ENCODE data around the gene TNK1.

Gene TNK1

DNA sequence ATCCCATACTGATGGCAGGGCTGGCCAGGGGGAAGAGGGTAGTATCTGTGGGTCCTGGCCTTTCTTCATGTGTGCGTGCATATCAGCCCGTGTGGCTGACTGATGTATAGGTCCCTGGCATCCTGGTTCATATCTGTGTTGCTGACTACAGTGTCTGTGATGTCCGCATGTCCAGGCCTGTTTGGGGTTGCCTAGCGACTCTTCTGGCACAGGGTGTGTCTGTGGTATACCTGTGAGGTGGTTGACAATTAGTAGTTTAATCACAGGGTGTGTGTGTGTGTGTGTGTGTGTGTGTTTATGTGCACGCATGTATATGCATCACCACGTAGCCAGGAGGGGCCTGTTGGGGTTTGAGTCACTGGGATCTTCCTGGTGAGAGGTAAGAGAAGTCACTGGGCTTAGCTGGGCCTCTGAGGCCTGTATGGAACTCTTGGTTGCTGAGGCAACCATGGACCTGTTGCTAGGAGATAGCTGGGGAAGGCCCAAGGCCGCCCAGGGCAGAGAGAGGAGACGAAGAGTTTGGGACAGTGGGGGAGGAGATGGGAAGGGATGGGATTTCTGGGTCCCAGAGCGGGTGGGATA lies 26.5 kb upstream of the TNK1 start (continued):
- TF ChIP-seq, protein P1, sequence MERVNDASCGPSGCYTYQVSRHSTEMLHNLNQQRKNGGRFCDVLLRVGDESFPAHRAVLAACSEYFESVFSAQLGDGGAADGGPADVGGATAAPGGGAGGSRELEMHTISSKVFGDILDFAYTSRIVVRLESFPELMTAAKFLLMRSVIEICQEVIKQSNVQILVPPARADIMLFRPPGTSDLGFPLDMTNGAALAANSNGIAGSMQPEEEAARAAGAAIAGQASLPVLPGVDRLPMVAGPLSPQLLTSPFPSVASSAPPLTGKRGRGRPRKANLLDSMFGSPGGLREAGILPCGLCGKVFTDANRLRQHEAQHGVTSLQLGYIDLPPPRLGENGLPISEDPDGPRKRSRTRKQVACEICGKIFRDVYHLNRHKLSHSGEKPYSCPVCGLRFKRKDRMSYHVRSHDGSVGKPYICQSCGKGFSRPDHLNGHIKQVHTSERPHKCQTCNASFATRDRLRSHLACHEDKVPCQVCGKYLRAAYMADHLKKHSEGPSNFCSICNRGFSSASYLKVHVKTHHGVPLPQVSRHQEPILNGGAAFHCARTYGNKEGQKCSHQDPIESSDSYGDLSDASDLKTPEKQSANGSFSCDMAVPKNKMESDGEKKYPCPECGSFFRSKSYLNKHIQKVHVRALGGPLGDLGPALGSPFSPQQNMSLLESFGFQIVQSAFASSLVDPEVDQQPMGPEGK (tag by site-specific recombination; IDR thresholded peaks at IDR 0.05): no peak; the same call in 1 of the 2 replicates
- TF ChIP-seq, protein P2, sequence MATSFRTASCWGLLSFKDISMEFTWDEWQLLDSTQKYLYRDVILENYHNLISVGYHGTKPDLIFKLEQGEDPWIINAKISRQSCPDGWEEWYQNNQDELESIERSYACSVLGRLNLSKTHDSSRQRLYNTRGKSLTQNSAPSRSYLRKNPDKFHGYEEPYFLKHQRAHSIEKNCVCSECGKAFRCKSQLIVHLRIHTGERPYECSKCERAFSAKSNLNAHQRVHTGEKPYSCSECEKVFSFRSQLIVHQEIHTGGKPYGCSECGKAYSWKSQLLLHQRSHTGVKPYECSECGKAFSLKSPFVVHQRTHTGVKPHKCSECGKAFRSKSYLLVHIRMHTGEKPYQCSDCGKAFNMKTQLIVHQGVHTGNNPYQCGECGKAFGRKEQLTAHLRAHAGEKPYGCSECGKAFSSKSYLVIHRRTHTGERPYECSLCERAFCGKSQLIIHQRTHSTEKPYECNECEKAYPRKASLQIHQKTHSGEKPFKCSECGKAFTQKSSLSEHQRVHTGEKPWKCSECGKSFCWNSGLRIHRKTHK (tag by site-specific recombination; IDR thresholded peaks at IDR 0.05): 0 out of 2 replicates have a peak, but pooled peaks have one; percentile 22
- TF ChIP-seq ZNF10 (tag by site-specific recombination; IDR thresholded peaks at IDR 0.05) (no peak), KLF1 (tag by site-specific recombination; IDR thresholded peaks at IDR 0.05) (0 out of 2 replicates have a peak, but pooled peaks have one; percentile 11), ZBTB20 (tag by site-specific recombination; IDR thresholded peaks at IDR 0.05) (peak; percentile 67), ZIC2 (tag by site-specific recombination; IDR thresholded peaks at IDR 0.05) (0 out of 2 replicates have a peak, but pooled peaks have one; percentile 17), SALL2 (tag by site-specific recombination; IDR thresholded peaks at IDR 0.05; ENCODE audit: borderline replicate concordance) (peak; percentile 69; the same call in 1 of the 2 replicates), MYNN (tag by site-specific recombination; IDR thresholded peaks at IDR 0.05; ENCODE audit: borderline replicate concordance) (peak; percentile 99), SP7 (tag by site-specific recombination; IDR thresholded peaks at IDR 0.05) (peak; percentile 80), ZNF366 (tag by site-specific recombination; conservative IDR thresholded peaks at IDR 0.05) (0 out of 2 replicates have a peak, but pooled peaks have one; percentile 18), ZSCAN23 (tag by site-specific recombination; IDR thresholded peaks at IDR 0.05) (no peak), ZNF426 (tag by site-specific recombination; IDR thresholded peaks at IDR 0.05) (no peak), CTCF (tag by site-specific recombination; IDR thresholded peaks at IDR 0.05) (no peak), ZNF639 (tag by site-specific recombination; IDR thresholded peaks at IDR 0.05) (0 out of 2 replicates have a peak, but pooled peaks have one; percentile 23)
- TF ChIP-seq, protein P3, sequence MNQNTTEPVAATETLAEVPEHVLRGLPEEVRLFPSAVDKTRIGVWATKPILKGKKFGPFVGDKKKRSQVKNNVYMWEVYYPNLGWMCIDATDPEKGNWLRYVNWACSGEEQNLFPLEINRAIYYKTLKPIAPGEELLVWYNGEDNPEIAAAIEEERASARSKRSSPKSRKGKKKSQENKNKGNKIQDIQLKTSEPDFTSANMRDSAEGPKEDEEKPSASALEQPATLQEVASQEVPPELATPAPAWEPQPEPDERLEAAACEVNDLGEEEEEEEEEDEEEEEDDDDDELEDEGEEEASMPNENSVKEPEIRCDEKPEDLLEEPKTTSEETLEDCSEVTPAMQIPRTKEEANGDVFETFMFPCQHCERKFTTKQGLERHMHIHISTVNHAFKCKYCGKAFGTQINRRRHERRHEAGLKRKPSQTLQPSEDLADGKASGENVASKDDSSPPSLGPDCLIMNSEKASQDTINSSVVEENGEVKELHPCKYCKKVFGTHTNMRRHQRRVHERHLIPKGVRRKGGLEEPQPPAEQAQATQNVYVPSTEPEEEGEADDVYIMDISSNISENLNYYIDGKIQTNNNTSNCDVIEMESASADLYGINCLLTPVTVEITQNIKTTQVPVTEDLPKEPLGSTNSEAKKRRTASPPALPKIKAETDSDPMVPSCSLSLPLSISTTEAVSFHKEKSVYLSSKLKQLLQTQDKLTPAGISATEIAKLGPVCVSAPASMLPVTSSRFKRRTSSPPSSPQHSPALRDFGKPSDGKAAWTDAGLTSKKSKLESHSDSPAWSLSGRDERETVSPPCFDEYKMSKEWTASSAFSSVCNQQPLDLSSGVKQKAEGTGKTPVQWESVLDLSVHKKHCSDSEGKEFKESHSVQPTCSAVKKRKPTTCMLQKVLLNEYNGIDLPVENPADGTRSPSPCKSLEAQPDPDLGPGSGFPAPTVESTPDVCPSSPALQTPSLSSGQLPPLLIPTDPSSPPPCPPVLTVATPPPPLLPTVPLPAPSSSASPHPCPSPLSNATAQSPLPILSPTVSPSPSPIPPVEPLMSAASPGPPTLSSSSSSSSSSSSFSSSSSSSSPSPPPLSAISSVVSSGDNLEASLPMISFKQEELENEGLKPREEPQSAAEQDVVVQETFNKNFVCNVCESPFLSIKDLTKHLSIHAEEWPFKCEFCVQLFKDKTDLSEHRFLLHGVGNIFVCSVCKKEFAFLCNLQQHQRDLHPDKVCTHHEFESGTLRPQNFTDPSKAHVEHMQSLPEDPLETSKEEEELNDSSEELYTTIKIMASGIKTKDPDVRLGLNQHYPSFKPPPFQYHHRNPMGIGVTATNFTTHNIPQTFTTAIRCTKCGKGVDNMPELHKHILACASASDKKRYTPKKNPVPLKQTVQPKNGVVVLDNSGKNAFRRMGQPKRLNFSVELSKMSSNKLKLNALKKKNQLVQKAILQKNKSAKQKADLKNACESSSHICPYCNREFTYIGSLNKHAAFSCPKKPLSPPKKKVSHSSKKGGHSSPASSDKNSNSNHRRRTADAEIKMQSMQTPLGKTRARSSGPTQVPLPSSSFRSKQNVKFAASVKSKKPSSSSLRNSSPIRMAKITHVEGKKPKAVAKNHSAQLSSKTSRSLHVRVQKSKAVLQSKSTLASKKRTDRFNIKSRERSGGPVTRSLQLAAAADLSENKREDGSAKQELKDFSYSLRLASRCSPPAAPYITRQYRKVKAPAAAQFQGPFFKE (tag by site-specific recombination; IDR thresholded peaks at IDR 0.05; ENCODE audit: borderline replicate concordance): no peak
- TF ChIP-seq, protein P4, sequence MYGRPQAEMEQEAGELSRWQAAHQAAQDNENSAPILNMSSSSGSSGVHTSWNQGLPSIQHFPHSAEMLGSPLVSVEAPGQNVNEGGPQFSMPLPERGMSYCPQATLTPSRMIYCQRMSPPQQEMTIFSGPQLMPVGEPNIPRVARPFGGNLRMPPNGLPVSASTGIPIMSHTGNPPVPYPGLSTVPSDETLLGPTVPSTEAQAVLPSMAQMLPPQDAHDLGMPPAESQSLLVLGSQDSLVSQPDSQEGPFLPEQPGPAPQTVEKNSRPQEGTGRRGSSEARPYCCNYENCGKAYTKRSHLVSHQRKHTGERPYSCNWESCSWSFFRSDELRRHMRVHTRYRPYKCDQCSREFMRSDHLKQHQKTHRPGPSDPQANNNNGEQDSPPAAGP (tag by site-specific recombination; IDR thresholded peaks at IDR 0.05): 0 out of 2 replicates have a peak, but pooled peaks have one; percentile 44

Measured in HEK293 (cell line).